ENCODE data around the gene GORASP2.

GRCh38 chr2:170973225-170973491 lies 44.1 kb downstream of the GORASP2 start:
- TF ChIP-seq CTCF (conservative IDR thresholded peaks at IDR 0.05; ENCODE audit: low read depth in 2 of 2) (no peak), EZH2 (IDR thresholded peaks at IDR 0.05; ENCODE audit: low read depth, unreplicated experiment) (no peak), CREB1 (CRISPR knock-in tag; IDR thresholded peaks at IDR 0.05; ENCODE audit: low read depth) (no peak), REST (IDR thresholded peaks at IDR 0.05; ENCODE audit: unreplicated experiment) (no peak), POLR2AphosphoS5 (IDR thresholded peaks at IDR 0.05; ENCODE audit: low read depth) (no peak)
